GM12873 (cell line): ENCODE results near the gene GORASP1.

ENCODE experiments used
- TF ChIP-seq, protein P1 (sequence below): IDR thresholded peaks from 2 replicates; pipeline ENCODE4 v1.5.1; 2012; ENCODE audit warnings: low read depth, mild to moderate bottlenecking, moderate library complexity, low read length, control low read depth; ENCODE audit not compliant: insufficient read depth; ENCODE audit errors: missing control alignments

GORASP1 gene

DNA sequence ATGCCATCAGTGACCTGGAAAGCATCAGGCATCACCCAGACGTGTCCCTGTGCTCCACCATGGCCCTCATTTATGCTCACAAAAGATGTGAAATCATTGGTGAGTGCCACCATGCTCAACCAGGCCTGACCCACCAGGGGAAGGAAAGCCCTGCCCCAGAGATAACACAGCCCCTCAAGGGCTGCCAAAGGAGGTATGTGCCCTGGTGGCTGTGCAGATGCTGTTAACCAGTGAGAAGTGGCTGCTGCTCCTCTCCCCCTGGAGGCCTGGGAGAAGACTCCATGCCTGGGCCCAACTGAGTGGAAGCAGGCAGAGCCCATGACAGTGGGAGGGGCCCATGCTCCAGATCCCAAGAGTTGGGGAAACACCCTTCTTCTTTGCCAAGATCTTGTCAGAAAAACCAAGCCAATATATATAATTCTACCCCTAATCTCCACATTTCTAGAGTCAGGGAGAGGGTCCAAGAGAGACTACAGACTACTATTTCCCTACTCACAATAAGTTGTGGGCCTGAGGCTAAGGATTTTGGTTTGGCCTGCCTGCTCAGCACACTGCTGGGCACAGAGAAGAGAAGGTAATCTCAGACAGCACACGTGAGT lies 2.7 kb upstream of the GORASP1 start:
- TF ChIP-seq, protein P1, sequence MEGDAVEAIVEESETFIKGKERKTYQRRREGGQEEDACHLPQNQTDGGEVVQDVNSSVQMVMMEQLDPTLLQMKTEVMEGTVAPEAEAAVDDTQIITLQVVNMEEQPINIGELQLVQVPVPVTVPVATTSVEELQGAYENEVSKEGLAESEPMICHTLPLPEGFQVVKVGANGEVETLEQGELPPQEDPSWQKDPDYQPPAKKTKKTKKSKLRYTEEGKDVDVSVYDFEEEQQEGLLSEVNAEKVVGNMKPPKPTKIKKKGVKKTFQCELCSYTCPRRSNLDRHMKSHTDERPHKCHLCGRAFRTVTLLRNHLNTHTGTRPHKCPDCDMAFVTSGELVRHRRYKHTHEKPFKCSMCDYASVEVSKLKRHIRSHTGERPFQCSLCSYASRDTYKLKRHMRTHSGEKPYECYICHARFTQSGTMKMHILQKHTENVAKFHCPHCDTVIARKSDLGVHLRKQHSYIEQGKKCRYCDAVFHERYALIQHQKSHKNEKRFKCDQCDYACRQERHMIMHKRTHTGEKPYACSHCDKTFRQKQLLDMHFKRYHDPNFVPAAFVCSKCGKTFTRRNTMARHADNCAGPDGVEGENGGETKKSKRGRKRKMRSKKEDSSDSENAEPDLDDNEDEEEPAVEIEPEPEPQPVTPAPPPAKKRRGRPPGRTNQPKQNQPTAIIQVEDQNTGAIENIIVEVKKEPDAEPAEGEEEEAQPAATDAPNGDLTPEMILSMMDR: no peak

DNA sequence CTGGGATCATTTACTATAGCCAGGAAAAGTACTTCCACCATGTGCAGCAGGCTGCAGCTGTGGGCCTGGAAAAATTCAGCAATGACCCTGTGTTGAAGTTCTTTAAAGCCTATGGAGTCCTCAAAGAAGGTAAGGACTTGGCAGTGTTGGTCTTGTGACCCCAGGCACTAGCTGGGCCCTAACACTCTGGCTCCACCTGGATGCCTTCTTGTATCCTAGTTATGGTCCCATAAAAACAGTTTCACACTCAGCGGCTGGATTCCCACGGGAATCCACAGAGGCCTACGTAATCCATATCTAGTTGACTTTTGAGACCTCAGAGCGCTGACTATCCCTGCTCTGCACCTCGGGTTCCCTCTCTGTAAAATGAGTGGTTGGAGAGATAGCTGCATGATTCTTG lies 1.7 kb upstream of the GORASP1 start:
- TF ChIP-seq, protein P1: no peak

DNA sequence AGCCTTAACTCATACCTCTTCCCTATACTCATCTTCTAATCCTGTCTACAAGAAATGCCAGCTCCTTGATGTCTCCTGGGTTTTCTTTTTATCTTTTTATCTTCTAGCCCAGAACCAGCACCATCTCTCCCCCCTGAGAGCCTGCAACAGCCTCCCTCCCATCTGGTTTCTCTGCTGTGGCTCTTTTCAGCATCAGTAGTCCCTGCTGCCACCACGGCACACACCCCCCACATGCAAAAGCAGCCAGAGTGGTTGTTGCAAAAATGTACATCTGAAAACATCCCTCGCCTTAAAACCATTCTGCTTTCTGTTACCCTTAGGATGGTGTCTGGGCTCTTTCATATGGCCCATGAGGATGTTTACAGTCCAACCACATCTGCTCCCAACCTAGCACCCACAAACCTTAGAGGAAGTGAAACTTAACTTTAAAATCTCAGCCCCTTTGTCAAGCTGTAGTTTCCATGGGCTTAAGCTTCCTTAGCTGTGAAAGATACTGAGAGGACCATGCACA lies 828 bp upstream of the GORASP1 start:
- TF ChIP-seq, protein P1: no peak

DNA sequence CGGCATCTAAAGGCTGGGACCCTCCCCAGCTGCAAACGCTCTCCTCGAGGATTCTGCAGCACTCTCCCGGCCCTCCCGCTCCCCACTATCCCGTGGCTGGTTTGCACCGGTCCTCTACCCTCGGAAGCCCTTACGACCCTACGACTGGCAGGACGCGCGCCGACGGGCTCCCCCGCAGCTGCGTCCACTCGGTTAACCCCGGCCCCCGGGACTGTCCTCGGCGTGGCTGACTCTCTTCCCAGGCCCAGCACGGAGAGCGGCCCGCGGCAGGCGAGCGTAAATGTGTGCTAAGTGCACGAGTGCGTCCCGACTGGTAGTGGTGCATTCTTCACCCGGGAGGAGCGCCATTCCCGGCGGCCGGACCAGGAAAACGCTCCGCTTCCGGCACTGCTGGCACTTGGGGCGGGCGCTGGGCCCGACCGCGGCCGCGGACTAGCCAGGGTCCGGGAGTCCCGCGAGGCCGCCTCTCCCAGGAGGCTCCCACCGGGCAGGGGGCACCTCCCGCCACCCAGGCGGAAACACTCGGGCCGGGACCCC lies 508 bp downstream of the GORASP1 start:
- TF ChIP-seq, protein P1: no peak

DNA sequence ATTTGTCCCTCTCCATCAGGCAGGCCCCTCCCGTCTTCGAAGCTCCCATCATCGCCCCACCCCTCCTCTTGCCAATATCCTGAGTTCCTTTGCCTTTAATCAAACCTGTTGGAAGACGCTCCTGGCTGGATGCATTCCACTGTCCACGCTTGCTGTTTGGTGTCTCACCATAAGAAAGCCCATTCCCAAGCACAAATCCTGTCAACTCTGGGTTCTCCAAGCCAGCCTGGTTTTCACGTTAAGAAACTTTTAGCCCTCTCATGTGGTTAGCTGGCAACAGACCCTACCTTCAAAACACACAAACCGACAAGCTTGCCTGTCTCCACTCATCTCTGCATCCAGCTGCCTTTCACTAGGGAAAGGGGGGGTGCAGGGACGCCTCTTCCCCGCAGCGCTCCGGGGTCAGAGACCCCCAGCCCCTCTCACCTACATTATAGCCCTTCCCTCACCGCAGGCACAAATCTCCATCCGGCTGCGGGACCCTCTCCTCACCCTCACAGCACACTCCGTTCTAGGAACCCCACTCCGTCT lies 1.1 kb downstream of the GORASP1 start:
- TF ChIP-seq, protein P1: no peak

DNA sequence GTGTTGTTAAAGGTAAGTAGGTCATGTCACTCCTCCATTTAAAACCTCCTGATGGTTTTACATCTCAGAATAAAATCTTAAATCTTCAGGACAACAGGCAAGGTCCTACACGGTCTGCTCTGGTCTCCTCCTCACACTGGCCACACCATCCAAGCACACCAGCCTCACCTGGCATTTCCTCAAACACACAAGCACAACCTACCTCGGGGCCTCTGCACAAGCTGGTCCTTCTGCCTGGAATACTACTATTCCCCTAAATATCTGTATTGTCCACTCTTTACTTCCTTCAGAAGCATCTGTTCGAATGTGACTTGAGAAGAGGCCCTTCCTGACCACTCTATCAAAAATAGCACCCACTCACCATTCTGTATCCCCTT lies 1.8 kb downstream of the GORASP1 start:
- TF ChIP-seq, protein P1: no peak

DNA sequence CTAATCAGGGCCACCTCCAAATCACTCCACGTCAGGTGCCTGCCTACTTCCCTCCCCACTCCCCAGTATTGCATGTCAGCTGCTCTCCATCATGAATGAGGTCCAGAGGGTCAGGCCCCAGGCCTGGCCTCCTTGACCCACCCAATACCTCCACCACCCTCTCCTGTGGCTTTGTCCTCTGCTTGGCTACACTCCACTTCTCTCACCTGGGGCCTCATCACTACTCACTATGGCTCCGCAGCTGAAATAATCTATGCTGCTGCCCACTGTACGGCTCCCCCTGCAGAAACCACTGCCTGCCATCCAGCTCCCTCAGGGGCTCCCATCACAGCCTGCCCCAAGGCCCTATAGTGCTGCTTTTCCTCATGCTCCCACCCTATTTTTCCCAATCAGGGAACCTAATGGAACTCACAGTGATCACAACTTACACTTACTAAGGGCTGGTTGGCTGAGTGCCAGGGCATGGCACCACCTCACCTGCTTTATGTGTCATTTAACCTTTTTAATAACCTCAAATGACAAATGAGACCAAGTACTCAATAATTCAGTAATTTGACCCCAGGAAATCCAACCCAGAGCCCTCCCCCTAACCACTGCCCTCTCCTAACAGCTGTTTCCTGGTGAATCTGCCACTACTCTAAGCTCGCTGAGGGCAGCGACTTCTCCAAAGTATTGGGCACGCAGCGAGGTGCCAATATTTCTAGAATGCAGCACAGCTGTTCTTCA lies 2.3 kb downstream of the GORASP1 start:
- TF ChIP-seq, protein P1: no peak
